Measurements from ENCODE around the gene TEX54. TPM values are rescaled to one million over a fixed set of nuclear protein-coding genes. Genes with fewer than 3 reads are reported as not detected.
"Not testable (repeated sequence)": the region's sequence is repeated elsewhere in the genome, so short reads cannot be mapped to it uniquely, and the experiment has no call there.

TEX54 gene
- not detected for total RNA-seq

DNA sequence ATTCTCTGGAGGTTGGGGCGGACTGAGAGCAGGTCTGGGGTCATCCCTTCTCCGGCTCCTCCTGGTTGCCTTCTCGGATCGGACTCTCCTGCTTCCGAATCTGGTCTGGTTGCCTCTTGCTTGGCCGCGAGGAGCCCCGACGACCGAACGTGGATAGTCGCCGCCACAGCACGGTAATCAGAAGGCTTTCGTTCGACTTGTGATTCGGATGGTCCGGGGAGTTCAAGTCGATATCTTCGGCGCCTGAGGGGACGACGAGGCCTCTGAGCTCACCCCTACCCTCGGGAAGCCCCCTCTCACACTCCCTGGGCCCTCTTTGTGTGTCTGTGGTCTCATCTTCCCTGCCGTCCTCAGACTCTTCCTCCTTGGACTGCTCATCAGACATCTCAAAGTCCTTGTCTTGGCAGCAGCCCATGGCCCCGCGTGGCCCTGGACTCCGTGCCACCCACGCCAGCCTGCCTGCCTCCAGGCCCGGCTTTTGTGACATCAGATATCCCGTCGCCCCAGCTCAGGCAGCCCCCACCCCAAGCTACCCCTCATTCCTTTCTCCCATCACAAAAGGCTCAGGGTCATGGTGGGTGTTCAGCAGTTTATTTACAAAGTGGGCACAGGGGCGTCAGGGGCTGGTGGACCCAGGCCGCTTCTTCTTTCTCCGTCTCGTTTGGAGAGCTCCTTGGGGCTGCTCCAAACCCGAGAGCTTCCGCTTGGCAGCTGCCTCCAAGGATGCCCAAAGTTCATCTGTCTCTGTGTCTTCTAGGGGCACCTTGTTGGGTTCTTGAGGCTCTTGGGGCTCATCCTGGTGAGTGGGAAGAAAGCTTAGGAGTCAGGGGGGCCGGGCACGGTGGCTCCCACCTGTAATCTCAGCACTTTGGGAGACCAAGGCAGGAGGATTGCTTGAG lies at the start of gene TEX54:
Gene TEX54 (minus strand): TSS at position 506 of the 899 bp plus-strand sequence.
- no peak for DNase-seq (ENCODE audit: low read depth in 2 of 3, low spot score in 2 of 3)

DNA sequence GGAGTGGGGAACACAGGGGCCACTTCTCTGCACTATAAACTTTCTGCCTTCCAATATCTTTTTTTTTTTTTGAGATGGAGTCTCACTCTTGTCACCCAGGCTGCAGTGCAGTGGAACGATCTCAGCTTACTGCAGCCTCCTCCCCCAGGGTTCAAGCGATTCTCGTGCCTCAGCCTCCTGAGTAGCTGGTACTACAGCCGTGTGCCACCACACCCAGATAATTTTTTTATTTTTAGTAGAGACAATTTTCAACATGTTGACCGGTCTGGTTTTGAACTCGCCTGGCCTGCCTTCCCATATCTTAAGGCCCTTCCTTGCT lies 49.7 kb upstream of the TEX54 start:
- DNase-seq (ENCODE audit: low read depth in 2 of 3, low spot score in 2 of 3): no peak

DNA sequence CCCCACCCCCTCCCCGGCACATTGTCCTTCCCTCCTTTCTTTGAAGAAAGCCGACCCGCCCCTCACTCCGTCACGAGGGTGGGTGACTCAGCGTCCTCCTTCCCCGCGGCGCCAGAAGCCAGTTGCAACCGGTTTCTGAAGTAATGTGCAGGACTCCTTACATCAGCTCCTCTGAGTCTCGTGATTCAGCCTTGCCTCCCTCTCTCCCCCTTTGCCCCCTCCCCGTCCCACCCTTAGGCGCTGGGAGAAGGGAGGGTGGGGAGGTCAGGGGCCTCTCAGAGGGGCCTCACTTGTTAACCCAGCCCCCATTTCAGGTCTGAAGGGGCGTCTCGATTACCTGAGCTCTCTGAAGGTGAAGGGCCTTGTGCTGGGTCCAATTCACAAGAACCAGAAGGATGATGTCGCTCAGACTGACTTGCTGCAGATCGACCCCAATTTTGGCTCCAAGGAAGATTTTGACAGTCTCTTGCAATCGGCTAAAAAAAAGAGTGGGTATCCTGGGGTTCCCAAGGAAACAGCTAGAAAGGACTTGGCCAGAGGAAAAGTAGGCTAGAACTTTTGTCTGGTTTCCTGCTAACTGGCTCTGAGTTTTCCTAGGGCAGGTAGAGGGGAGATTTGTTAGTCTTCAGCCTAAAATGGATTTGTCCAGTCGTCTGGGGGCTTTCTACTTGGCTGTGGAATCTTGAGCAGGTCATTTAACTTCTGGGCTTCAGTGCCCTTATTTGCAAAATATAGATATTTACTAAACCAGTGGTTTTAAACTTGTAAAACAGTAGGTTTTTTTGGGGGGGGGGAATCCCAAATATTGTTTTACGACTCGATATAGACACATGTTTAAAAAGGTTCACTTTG lies 49.2 kb upstream of the TEX54 start:
- DNase-seq (ENCODE audit: low read depth in 2 of 3, low spot score in 2 of 3): peak; percentile 69 to 97 (median 96)

GRCh38 chr11:62880803-62881578 lies 48.4 kb upstream of the TEX54 start, which contains the start of gene SLC3A2:
TSS of gene SLC3A2 (plus strand) at chr11:62880896. CDS start at chr11:62881024, 128 bp downstream.
- DNase-seq (ENCODE audit: low read depth in 2 of 3, low spot score in 2 of 3): peak; percentile 80 to 90 (median 89)

DNA sequence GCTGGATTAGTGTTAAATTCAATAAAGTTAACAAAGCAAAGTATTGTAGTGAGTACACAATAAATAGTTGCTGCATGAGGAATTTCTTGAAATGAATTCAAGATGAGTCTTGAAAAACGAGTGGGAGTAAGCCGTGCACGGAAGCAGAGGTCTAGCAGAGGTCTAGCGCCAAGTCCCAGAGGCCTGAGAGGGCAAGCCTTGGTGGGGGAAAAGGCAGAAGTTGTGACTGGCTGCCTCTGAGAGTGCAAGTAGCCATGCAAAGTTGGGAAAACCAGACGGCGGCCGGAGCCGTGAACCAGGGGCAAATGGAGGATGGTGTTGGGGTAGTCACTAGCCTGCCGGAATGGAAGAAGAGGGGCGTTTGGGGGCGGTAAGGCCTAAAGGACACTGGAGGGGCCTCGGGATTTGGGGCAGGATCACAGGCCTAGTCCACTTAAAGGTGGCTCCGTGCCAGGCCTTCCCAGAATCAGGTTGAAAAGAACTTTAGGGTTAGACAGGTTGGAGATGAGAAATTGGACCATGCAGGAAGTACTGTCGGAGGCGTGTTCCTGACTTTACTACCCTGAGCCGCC lies 47.7 kb upstream of the TEX54 start:
- peak; percentile 7 to 47 (median 43) for DNase-seq (ENCODE audit: low read depth in 2 of 3, low spot score in 2 of 3)

DNA sequence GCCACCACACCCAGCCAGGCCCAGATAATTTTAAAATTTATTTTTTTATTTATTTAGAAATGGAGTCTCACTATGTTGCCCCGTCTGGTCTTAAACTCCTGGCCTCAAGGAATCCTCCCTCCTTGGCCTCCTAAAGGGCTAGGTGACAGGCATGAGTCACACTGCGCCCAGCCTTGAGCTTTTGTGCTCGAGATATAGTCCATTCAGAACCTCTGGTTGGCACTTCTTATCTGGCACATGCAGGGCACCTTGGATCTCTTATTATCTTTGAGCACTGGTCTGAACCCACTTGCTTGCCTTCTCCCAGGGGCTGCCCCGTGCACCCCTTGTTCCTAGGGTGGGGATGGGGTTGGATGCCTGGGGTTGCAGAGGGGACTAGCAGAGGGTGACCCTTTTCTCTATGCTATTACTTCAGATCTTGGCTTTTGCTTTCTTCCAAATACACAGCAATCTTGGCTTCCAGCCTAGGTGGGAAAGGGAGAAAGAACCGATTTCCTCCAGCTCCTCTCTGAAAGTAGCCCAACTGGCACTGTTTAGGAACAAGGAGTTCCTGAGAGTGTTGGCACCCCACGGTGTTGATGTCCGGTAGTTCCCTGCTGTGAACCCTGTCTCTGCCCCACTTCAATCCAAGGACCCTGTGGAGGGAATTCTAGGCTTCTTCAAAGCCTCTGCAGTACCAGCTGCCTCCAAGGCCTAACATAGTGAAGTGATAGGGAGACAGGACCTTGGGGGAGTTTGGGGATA lies 46.8 kb upstream of the TEX54 start:
- no peak for DNase-seq (ENCODE audit: low read depth in 2 of 3, low spot score in 2 of 3)

DNA sequence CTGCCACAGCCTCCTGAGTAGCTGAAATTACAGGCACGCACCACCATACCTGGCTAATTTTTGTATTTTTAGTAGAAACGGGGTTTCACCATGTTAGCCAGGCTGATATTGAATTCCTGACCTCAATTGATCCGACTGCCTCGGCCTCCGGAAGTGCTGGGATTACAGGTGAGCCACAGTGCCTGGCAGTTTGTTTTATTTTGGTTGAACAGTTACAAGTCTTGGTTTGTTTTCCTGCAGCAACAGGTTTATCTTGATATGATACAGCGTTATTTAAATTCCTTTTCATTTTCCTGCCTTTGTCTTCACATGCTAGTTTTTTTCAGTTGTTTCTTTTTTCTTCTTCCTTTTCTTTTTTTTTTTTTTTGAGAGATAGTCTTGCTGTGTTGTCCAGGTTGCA lies 44.1 kb upstream of the TEX54 start:
- DNase-seq (ENCODE audit: low read depth in 2 of 3, low spot score in 2 of 3): no peak

DNA sequence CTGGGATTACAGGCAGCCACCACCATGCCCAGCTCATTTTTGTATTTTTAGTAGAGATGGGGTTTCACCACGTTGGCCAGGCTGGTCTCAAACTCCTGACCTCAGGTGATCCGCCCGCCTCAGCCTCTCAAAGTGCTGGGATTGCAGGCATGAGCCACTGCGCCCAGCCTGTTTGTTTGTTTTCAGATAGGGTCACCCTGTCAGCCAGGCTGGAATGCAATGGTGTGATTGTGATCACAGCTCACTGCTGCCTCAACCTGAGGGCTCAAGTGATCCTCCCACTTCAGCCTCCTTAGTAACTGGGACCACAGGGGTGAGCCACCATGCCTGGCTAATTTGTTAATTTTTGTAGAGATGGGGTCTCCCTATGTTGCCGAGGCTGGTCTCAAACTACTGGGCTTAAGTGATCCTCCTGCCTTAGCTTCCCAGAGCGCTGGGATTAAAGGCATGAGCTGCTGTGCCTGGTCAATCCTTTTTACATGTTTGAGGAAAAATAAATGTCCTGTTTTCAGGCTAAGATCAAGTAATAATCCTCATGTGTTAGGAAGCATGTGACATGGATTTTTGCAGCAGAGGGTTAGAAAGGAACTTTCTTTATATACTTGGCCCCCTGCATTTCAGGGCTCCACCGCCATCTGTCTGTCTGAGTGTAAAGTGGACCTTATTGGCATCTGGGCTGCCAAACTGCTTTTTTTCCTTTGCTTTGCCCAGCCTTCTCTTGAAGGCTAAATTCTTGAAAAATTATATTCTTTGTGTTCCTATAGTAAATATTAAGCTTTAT lies 43.2 kb upstream of the TEX54 start:
- peak in 1 of 3 donors; percentile 26 for DNase-seq (ENCODE audit: low read depth in 2 of 3, low spot score in 2 of 3)

GRCh38 chr11:62874851-62875250 lies 42.2 kb upstream of the TEX54 start:
- no peak for DNase-seq (ENCODE audit: low read depth in 2 of 3, low spot score in 2 of 3)

GRCh38 chr11:62865635-62866034 lies 33.0 kb upstream of the TEX54 start:
- DNase-seq (ENCODE audit: low read depth in 2 of 3, low spot score in 2 of 3): no peak

DNA sequence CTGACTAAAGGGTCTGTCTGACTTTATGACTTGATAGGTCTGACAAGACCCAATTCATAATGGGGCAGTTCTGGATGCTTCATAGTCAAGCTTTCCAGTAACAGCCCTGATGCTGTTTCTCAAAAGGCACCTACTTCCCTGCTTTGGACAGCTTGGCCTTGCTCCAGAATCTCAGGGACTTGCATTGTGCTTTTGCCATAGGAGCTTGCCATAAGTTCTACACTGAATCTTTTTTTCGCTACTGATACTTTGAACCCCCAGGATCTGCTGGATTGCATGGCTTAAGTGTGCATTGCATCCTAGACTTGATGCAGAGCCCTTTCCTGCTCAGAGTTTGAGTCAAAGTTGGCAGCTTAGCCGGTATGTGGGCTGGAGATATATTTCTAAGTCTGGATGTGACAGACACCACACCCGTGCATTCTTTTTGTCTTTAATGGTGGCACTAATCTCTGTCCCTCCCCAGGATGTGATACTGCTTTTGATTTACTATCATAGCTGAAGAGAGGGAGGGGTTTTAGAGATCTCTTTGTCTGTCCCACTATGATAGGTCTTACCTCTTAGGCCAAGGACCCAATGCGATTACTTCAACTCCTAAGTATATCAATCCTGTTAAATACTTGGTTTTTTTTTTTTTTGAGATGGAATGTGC lies 31.2 kb upstream of the TEX54 start:
- no peak for DNase-seq (ENCODE audit: low read depth in 2 of 3, low spot score in 2 of 3)

DNA sequence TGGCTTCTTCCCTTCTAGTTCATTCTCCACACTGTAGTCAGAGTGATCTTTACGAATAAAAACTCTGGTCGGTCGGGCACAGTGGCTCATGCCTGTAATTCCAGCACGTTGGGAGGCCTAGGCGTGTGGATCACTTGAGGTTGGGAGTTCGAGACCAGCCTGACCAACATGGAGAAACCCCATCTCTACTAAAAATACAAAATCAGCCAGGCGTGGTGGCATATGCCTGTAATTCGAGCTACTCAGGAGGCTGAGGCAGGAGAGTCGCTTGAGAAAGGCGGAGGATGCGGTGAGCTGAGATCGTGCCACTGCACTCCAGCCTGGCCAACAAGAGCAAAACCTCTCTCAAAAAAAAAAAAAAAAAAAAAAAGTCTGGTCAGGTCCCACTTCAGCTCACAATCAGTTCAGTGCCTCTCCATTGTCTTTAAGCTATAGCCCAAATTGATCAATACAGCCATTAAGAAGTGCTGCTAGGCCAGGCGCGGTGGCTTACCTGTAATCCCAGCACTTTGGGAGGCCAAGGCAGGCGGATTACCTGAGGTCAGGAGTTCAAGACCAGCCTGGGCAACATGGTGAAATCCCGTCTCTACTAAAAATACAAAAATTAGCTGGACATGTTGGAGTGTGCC lies 29.0 kb upstream of the TEX54 start:
- not testable (repeated sequence) for DNase-seq (ENCODE audit: low read depth in 2 of 3, low spot score in 2 of 3)

DNA sequence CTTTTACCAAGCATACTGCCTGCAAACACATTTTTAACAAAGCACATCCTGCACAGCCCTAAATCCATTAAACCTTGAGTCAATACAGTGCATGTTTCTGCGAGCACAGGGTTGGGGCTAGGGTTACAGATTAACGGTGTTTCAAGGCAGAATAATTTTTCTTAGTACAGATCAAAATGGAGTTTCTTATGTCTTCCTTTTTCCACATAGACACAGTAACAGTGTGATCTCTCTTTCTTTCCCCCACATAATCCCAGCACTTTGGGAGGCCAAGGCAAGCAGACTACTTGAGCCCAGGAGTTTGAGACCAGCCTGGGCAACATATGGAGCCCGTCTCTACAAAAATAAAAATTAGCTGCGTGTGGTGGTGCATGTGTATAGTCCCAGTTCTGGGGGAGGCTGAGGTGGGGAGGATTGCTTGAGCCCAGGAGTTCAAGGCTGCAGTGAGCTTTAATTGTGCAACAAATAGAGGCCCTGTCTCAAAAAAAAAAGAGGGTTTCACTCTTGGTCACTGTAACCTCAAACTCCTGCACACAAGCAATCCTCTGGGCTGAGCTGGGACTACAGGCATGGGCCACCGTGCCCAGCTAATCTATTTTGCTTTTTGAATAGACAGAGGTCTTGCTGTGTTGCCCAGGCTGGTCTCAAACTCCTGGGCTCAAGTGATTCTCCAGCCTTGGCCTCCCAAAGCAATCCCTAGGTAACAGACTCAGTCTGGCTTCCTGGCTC lies 28.4 kb upstream of the TEX54 start:
- no peak for DNase-seq (ENCODE audit: low read depth in 2 of 3, low spot score in 2 of 3)

- DNase-seq (ENCODE audit: low read depth in 2 of 3, low spot score in 2 of 3): not testable (repeated sequence)
Measured at GRCh38 chr11:62859281-62859703, 26.7 kb upstream of the TEX54 start.

GRCh38 chr11:62858201-62858600 lies 25.6 kb upstream of the TEX54 start:
- DNase-seq (ENCODE audit: low read depth in 2 of 3, low spot score in 2 of 3): no peak

GRCh38 chr11:62857541-62857982 lies 24.9 kb upstream of the TEX54 start:
- no peak for DNase-seq (ENCODE audit: low read depth in 2 of 3, low spot score in 2 of 3)

GRCh38 chr11:62856333-62856895 lies 23.8 kb upstream of the TEX54 start:
- DNase-seq (ENCODE audit: low read depth in 2 of 3, low spot score in 2 of 3): no peak
